HG03280 (cell line): ENCODE results near the gene PTGS1.
"Not testable (repeated sequence)": the region's sequence is repeated elsewhere in the genome, so short reads cannot be mapped to it uniquely, and the experiment has no call there.

Source experiments
- ATAC-seq: cut with Tn5 transposase; IDR thresholded peaks from one replicate; pipeline ENCODE4 v1.9.1; 2021; ENCODE audit warnings: mild to moderate bottlenecking, moderate library complexity; ENCODE audit not compliant: unreplicated experiment

Gene PTGS1

GRCh38 chr9:122394265-122395125 lies 23.7 kb downstream of the PTGS1 start:
- no peak for ATAC-seq

DNA sequence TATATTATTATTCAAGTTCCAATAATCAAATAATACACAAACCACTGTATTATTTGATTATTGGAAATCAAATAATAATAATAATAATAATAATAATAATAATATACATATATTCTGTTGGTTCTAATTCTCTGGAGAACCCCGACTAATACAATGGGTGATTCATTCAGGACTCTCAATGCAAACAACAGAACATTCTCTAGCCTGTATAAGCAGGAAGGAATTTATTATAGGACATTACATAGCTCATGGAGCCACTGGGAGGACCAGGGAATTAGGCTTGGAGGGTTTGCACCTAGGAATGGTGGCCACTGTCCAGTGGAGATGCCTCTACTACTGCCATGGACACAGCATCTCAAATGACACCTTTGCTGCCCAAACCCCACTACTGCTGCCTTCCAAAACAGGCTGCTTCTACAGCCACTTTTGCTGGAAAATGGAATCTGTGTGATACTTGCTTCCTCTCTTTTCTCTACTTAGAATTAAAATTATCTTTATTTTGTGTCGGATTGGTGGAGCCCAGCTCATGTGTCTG lies 25.9 kb downstream of the PTGS1 start:
- ATAC-seq: no peak

- no peak for ATAC-seq
These were observed 26.9 kb downstream of the PTGS1 start for GRCh38 chr9:122397749-122398148.

GRCh38 chr9:122398371-122398924 lies 27.6 kb downstream of the PTGS1 start:
- no peak for ATAC-seq

DNA sequence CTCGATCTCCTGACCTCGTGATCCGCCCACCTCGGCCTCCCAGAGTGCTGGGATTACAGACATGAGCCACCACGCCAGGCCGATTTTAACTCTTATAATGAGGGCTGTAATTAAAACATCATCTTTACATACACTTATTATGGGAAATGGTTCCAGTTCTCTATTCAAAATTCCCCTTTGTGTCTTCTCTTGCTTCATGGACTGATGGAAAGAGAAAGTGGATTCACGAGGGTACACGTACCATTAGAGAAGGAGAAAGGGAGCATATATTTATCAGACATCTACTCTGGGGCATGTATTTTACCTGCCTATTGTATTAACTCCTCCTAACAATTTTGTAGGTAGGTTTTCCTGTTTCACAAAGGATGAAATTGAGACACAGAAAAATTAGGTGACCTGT lies 31.1 kb downstream of the PTGS1 start:
- ATAC-seq: no peak

DNA sequence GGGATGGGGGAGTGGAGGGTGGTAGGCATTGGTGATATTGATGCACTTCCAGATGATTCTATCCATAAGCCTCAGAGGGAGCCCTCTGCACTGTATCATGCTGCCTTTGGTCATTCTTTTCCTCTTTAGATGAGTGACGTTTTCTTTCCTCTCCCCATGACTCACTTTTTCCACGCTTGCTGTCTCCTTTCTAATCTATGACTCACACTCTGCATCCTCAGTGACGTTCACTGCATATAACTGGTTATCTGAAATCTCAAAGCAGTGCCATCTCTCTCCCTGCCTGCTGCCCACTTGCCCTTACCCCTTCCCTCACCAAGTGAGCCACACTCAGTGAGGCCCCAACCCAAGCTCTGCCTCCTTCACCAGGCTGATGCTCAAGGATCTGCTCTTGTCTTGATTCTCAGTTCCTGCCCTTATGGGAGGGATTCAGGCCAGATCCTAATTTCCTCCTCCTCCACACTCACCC lies 31.6 kb downstream of the PTGS1 start:
- no peak for ATAC-seq

DNA sequence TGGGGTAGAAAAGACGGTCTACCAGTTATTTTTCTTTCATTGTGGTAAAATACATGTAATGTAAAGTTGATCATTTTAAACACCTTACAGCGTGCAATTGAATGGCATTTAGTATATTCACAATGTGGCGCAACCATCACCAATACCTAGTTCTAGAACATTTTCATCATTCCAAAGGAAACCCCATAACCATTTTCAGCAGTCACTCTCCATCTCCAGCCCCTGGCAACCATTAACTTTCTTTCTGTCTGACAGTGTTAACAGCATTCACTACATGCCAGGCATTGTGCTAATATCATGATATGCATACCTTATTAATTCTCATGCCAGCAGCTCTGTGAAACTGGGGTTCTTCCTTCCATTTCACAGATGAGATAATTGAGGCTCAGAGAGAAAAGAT lies 32.0 kb downstream of the PTGS1 start:
- no peak for ATAC-seq

DNA sequence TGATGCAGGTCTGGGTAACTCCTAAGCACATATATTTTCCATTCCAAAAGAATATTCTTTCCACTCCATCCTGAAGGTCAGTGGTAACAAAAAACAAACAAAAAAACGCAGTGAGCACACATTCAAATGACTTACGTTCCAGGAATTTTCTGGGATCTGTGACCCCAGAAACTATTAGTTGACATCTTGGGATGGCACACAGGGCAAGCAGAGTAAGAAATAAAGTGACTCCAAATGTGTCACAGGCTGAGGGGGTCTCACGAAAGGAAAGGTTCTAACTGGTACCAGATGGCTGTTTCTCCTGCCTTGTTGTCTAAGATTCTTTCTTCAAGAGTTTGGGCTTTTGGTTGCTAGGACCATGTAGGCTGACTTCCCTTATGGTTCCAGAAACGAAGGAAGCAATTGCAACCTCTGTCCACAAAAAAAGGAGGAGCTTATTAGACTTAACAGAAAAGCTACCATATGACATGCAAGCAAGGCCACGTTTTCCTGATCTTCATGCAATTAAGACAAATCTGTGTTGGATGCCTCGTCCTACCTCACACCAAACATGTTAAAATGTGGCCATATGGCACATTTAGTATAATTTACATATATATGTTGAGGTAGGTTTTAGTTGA lies 32.7 kb downstream of the PTGS1 start:
- no peak for ATAC-seq

- not testable (repeated sequence) for ATAC-seq
These were observed 34.7 kb downstream of the PTGS1 start for GRCh38 chr9:122405304-122406069.

GRCh38 chr9:122406070-122406890 lies 35.5 kb downstream of the PTGS1 start:
- no peak for ATAC-seq

DNA sequence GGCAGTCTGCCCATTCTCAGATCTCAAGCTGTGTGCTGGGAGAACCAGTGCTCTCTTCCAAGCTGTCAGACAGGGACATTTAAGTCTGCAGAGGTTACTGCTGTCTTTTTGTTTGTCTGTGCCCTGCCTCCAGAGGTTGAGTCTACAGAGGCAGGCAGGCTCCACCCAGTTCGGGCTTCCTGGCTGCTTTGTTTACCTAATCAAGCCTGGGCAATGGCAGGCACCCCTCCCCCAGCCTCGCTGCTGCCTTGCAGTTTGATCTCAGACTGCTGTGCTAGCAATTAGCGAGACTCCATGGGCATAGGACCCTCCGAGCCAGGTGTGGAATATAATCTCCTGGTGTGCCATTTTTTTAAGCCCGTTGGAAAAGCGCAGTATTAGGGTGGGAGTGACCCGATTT lies 43.3 kb downstream of the PTGS1 start:
- ATAC-seq: not testable (repeated sequence)

DNA sequence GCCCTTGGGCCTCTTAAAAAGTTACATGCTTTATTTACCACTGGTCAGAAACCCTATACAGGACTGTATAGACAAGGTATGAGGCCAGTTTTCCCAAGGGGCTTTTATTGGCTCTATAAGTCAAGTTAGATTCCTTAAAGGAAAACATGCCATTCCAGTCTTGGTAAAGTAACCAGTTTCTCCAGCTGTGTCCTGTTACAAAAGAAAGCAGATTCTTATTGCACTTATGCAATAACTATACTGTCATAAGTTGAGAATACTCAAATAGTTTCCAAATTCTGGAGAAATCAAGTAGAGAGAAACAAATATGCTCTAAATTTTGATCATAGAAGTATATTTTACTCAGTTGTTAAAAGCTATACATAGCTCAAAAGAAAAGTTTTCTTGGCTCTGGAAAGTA lies 47.2 kb downstream of the PTGS1 start:
- ATAC-seq: no peak

GRCh38 chr9:122420315-122420714 lies 49.5 kb downstream of the PTGS1 start:
- no peak for ATAC-seq

- ATAC-seq: no peak
These were observed 54.3 kb downstream of the PTGS1 start for GRCh38 chr9:122425087-122425486.

DNA sequence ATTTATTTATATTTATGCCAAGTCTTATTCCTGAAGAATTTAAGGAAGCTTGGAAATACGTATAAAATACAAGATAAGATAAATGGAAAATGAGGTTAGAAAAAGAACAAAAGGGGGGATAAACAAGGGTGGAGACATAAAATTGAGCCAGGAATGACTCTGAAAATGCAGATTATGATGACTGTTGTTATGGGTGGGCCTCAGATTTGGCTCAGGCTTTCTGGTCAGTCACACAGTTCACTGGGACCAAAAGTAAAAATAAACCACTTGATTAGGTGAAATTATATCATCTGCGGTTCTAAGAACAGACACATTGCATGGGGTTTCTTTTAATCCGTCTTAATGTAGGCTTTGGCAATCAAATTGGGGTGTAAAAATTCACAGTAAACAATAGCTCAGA lies 55.9 kb downstream of the PTGS1 start:
- no peak for ATAC-seq

GRCh38 chr9:122442568-122442967 lies 71.7 kb downstream of the PTGS1 start:
- no peak for ATAC-seq

DNA sequence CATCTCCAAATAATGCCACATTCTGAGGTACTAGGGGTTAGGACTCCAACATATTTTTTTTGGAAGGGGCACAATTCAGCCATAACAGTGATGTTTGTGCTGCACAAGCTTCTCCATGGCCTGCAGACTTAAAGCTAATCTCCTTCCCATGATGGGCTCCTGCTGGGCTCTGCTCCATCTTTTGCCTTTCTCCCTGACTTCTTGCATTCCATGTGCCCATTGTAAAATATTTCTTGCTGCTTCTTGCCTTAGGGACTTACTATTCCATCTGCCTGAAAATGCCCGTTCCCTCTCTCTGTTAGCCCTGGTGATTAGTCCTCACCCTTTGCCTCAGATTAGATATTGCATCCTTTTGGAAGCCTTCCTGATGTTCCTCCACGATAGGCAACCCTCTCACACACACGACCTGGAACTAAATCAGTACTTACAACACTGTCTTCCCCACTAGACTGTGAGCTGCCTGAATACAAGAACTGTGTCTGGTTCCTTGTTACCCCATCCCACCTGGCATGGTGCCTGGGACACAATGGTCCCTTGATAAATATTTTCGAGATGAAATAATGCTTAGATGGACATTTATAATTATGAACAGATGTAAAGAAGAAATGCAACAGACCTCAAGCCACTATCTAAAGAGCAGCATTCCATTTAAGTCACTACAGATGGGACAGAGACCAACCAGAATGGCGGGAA lies 73.4 kb downstream of the PTGS1 start:
- ATAC-seq: no peak
